ENCODE results near the gene EGR2.

- TF ChIP-seq EZH2 (IDR thresholded peaks at IDR 0.05; ENCODE audit: insufficient read depth, poor library complexity, severe bottlenecking) (no peak), EZH2phosphoT487 (IDR thresholded peaks at IDR 0.05; ENCODE audit: insufficient read depth, low read depth) (no peak)
Measured at GRCh38 chr10:62851442-62851841, 35.3 kb upstream of the EGR2 start.
